Type B pancreatic cell (in vitro differentiated cells): Measurements from ENCODE around the gene FUT8. TPM values are rescaled to one million over a fixed set of nuclear protein-coding genes. Genes with fewer than 3 reads are reported as not detected.

Source experiments
- DNase-seq: peaks from one replicate; pipeline ENCODE4 v3.0.0; 2021; ENCODE audit warnings: mixed read lengths; ENCODE audit not compliant: unreplicated experiment; ENCODE audit errors: extremely low spot score
- H3K27ac Mint-ChIP-seq: 2 replicates; pipeline ENCODE4 v1.8.0; 2021; ENCODE audit warnings: mild to moderate bottlenecking, mixed read lengths
- H3K27me3 Mint-ChIP-seq: 2 replicates; pipeline ENCODE4 v1.8.0; 2021; ENCODE audit warnings: mixed read lengths
- H3K36me3 Mint-ChIP-seq: 2 replicates; pipeline ENCODE4 v1.8.0; 2021; ENCODE audit warnings: mixed read lengths
- H3K4me1 Mint-ChIP-seq: one replicate; pipeline ENCODE4 v1.8.0; 2021; ENCODE audit warnings: mixed read lengths; ENCODE audit not compliant: unreplicated experiment
- H3K4me3 Mint-ChIP-seq: 2 replicates; pipeline ENCODE4 v1.8.0; 2021; ENCODE audit warnings: mild to moderate bottlenecking, mixed read lengths
- H3K9me3 Mint-ChIP-seq: 2 replicates; pipeline ENCODE4 v1.8.0; 2021; ENCODE audit warnings: mixed read lengths
- CTCF ChIP-seq: fragments of 200-600 bp; sonication (generic); conservative IDR thresholded peaks from 2 replicates; pipeline ENCODE4 v1.5.0; 2021; ENCODE audit warnings: antibody characterized with exemption, mild to moderate bottlenecking
- total RNA-seq: library from RNA; stranded (reverse); gene quantifications from 2 replicates; pipeline ENCODE4 v1.2.1, GENCODE V29; 2021; ENCODE audit warnings: low replicate concordance

The FUT8 gene
- total RNA-seq, 1 donor from 2014 or later, result 67.4 TPM

- Mint-ChIP-seq H3K4me1 (no peaks in the 10 kb centered on the region), H3K4me3 (no peak overlapping the region), H3K27ac (no peak overlapping the region), H3K36me3 (peaks cover 20% of the 10 kb centered on the region), H3K9me3 (peaks cover 14% of the 10 kb centered on the region), H3K27me3 (no peaks in the 10 kb centered on the region)
- no peak for TF ChIP-seq CTCF
- no peak for DNase-seq
Observed at GRCh38 chr14:65720743-65721142, 308.2 kb downstream of the FUT8 start.

- no peak for DNase-seq
- peaks cover 25% of the 10 kb centered on the region for H3K36me3 Mint-ChIP-seq
- no peaks in the 10 kb centered on the region for H3K4me1 Mint-ChIP-seq
- TF ChIP-seq CTCF, result no peak
- H3K9me3 Mint-ChIP-seq, result peaks cover 20% of the 10 kb centered on the region
- H3K27ac Mint-ChIP-seq, result no peak overlapping the region
- H3K4me3 Mint-ChIP-seq, result no peak overlapping the region
- H3K27me3 Mint-ChIP-seq, result no peaks in the 10 kb centered on the region
Observed at GRCh38 chr14:65723348-65723747, 310.8 kb downstream of the FUT8 start.

- Mint-ChIP-seq H3K4me1 (no peaks in the 10 kb centered on the region), H3K36me3 (peaks cover 14% of the 10 kb centered on the region), H3K27ac (no peak overlapping the region), H3K9me3 (peaks cover 6% of the 10 kb centered on the region), H3K4me3 (no peak overlapping the region), H3K27me3 (no peaks in the 10 kb centered on the region)
- no peak for DNase-seq
- TF ChIP-seq CTCF, result no peak
Observed at GRCh38 chr14:65728604-65729003, 316.1 kb downstream of the FUT8 start.

- Mint-ChIP-seq H3K36me3 (peaks cover 14% of the 10 kb centered on the region), H3K4me3 (no peak overlapping the region), H3K9me3 (peaks cover 6% of the 10 kb centered on the region), H3K4me1 (no peaks in the 10 kb centered on the region), H3K27me3 (no peaks in the 10 kb centered on the region), H3K27ac (no peak overlapping the region)
- no peak for DNase-seq
- TF ChIP-seq CTCF, result no peak
Observed at GRCh38 chr14:65729566-65729965, 317.0 kb downstream of the FUT8 start.

- H3K27ac Mint-ChIP-seq, result no peak overlapping the region
Observed at GRCh38 chr14:65731933-65732506, 319.5 kb downstream of the FUT8 start.

More at GRCh38 chr14:65731933-65732506, 319.5 kb downstream of the FUT8 start:
- H3K4me3 Mint-ChIP-seq, result no peak overlapping the region
- no peak for TF ChIP-seq CTCF
- H3K36me3 Mint-ChIP-seq, result peaks cover 6% of the 10 kb centered on the region
- H3K9me3 Mint-ChIP-seq, result peaks cover 6% of the 10 kb centered on the region
- DNase-seq, result no peak
- H3K4me1 Mint-ChIP-seq, result no peaks in the 10 kb centered on the region
- no peaks in the 10 kb centered on the region for H3K27me3 Mint-ChIP-seq
